Measurements from ENCODE around the gene PEX5L.
A peak's percentile ranks its signal among the peaks of the same experiment; 100 is the strongest.
"Not testable (repeated sequence)": the region's sequence is repeated elsewhere in the genome, so short reads cannot be mapped to it uniquely, and the experiment has no call there.

Gene PEX5L

GRCh38 chr3:180036671-180037455 lies at the start of gene PEX5L:
Gene PEX5L, minus strand, starts transcription at chr3:180036937. Its CDS starts 338 bp downstream, at chr3:180036599.
- in situ Hi-C loops (cut with MboI; ENCODE audit: low sequenced_read_pairs), result no loop called here
- Histone ChIP-seq H3K27me3 (ENCODE audit: low read depth) (peaks cover 40% of the 10 kb centered on the region), H3K4me1 (no peaks in the 10 kb centered on the region; the same call in 1 of the 2 replicates), H3K36me3 (replicated peaks) (no peaks in the 10 kb centered on the region), H3K9me3 (no peaks in the 10 kb centered on the region), H3K4me3 (peak within 1 kb of the TSS; percentile 28)
- DNase-seq (ENCODE audit: low spot score in 2 of 2), result peak; percentile 58 to 85

GRCh38 chr3:180085122-180085710 lies 48.5 kb upstream of the PEX5L start:
- Histone ChIP-seq H3K4me1 (no peaks in the 10 kb centered on the region), H3K4me3 (no peak overlapping the region), H3K36me3 (replicated peaks) (no peaks in the 10 kb centered on the region), H3K27me3 (ENCODE audit: low read depth) (no peaks in the 10 kb centered on the region), H3K9me3 (no peaks in the 10 kb centered on the region)
- in situ Hi-C loops (cut with MboI; ENCODE audit: low sequenced_read_pairs), result no loop called here
- no peak for DNase-seq (ENCODE audit: low spot score in 2 of 2)

- in situ Hi-C loops (cut with MboI; ENCODE audit: low sequenced_read_pairs), result no loop called here
- H3K27me3 ChIP-seq (ENCODE audit: low read depth), result no peaks in the 10 kb centered on the region
- H3K4me3 ChIP-seq, result no peak overlapping the region
Measured at GRCh38 chr3:180082699-180083098, 46.0 kb upstream of the PEX5L start.

GRCh38 chr3:180078592-180078991 lies 41.9 kb upstream of the PEX5L start:
- Histone ChIP-seq H3K9me3 (no peaks in the 10 kb centered on the region), H3K4me1 (no peaks in the 10 kb centered on the region), H3K4me3 (no peak overlapping the region), H3K27me3 (ENCODE audit: low read depth) (no peaks in the 10 kb centered on the region), H3K36me3 (replicated peaks) (no peaks in the 10 kb centered on the region)
- in situ Hi-C loops (cut with MboI; ENCODE audit: low sequenced_read_pairs), result no loop called here
- DNase-seq (ENCODE audit: low spot score in 2 of 2), result no peak

More at GRCh38 chr3:180082699-180083098, 46.0 kb upstream of the PEX5L start:
- DNase-seq (ENCODE audit: low spot score in 2 of 2), result no peak
- no peaks in the 10 kb centered on the region for H3K36me3 ChIP-seq (replicated peaks)
- no peaks in the 10 kb centered on the region for H3K4me1 ChIP-seq
- H3K9me3 ChIP-seq, result no peaks in the 10 kb centered on the region

GRCh38 chr3:180073561-180073960 lies 36.8 kb upstream of the PEX5L start:
- Histone ChIP-seq H3K9me3 (no peaks in the 10 kb centered on the region), H3K4me1 (no peaks in the 10 kb centered on the region), H3K27me3 (ENCODE audit: low read depth) (no peaks in the 10 kb centered on the region), H3K36me3 (replicated peaks) (no peaks in the 10 kb centered on the region), H3K4me3 (no peak overlapping the region)
- in situ Hi-C loops (cut with MboI; ENCODE audit: low sequenced_read_pairs), result no loop called here
- DNase-seq (ENCODE audit: low spot score in 2 of 2), result no peak

GRCh38 chr3:180072786-180073185 lies 36.0 kb upstream of the PEX5L start:
- Histone ChIP-seq H3K9me3 (no peaks in the 10 kb centered on the region), H3K27me3 (ENCODE audit: low read depth) (no peaks in the 10 kb centered on the region), H3K4me1 (no peaks in the 10 kb centered on the region), H3K36me3 (replicated peaks) (no peaks in the 10 kb centered on the region), H3K4me3 (no peak overlapping the region)
- in situ Hi-C loops (cut with MboI; ENCODE audit: low sequenced_read_pairs), result no loop called here
- peak in 1 of 2 experiments; percentile 16 for DNase-seq (ENCODE audit: low spot score in 2 of 2)

- DNase-seq (ENCODE audit: low spot score in 2 of 2), result no peak
- in situ Hi-C loops (cut with MboI; ENCODE audit: low sequenced_read_pairs), result no loop called here
Measured at GRCh38 chr3:180070925-180071324, 34.2 kb upstream of the PEX5L start.

GRCh38 chr3:180068023-180068422 lies 31.3 kb upstream of the PEX5L start:
- Histone ChIP-seq H3K9me3 (no peaks in the 10 kb centered on the region), H3K36me3 (replicated peaks) (no peaks in the 10 kb centered on the region), H3K27me3 (ENCODE audit: low read depth) (no peaks in the 10 kb centered on the region), H3K4me1 (no peaks in the 10 kb centered on the region), H3K4me3 (no peak overlapping the region)
- in situ Hi-C loops (cut with MboI; ENCODE audit: low sequenced_read_pairs), result no loop called here
- no peak for DNase-seq (ENCODE audit: low spot score in 2 of 2)

More at GRCh38 chr3:180070925-180071324, 34.2 kb upstream of the PEX5L start:
- Histone ChIP-seq H3K4me3 (no peak overlapping the region), H3K4me1 (no peaks in the 10 kb centered on the region), H3K27me3 (ENCODE audit: low read depth) (no peaks in the 10 kb centered on the region), H3K36me3 (replicated peaks) (no peaks in the 10 kb centered on the region), H3K9me3 (no peaks in the 10 kb centered on the region)

GRCh38 chr3:180066598-180066997 lies 29.9 kb upstream of the PEX5L start:
- Histone ChIP-seq H3K27me3 (ENCODE audit: low read depth) (no peaks in the 10 kb centered on the region), H3K36me3 (replicated peaks) (no peaks in the 10 kb centered on the region), H3K9me3 (no peaks in the 10 kb centered on the region), H3K4me1 (no peaks in the 10 kb centered on the region), H3K4me3 (no peak overlapping the region)
- no peak for DNase-seq (ENCODE audit: low spot score in 2 of 2)
- in situ Hi-C loops (cut with MboI; ENCODE audit: low sequenced_read_pairs), result no loop called here

- no peak for DNase-seq (ENCODE audit: low spot score in 2 of 2)
- Histone ChIP-seq H3K4me1 (no peaks in the 10 kb centered on the region), H3K4me3 (no peak overlapping the region), H3K9me3 (no peaks in the 10 kb centered on the region), H3K36me3 (replicated peaks) (no peaks in the 10 kb centered on the region), H3K27me3 (ENCODE audit: low read depth) (no peaks in the 10 kb centered on the region)
- in situ Hi-C loops (cut with MboI; ENCODE audit: low sequenced_read_pairs), result no loop called here
Measured at GRCh38 chr3:180063783-180064182, 27.0 kb upstream of the PEX5L start.

GRCh38 chr3:180062771-180063170 lies 26.0 kb upstream of the PEX5L start:
- Histone ChIP-seq H3K36me3 (replicated peaks) (no peaks in the 10 kb centered on the region), H3K9me3 (no peaks in the 10 kb centered on the region), H3K4me1 (no peaks in the 10 kb centered on the region), H3K27me3 (ENCODE audit: low read depth) (no peaks in the 10 kb centered on the region), H3K4me3 (no peak overlapping the region)
- no peak for DNase-seq (ENCODE audit: low spot score in 2 of 2)
- in situ Hi-C loops (cut with MboI; ENCODE audit: low sequenced_read_pairs), result no loop called here

GRCh38 chr3:180059356-180059755 lies 22.6 kb upstream of the PEX5L start:
- DNase-seq (ENCODE audit: low spot score in 2 of 2), result no peak
- Histone ChIP-seq H3K27me3 (ENCODE audit: low read depth) (no peaks in the 10 kb centered on the region), H3K9me3 (no peaks in the 10 kb centered on the region), H3K36me3 (replicated peaks) (no peaks in the 10 kb centered on the region), H3K4me1 (no peaks in the 10 kb centered on the region), H3K4me3 (no peak overlapping the region)
- in situ Hi-C loops (cut with MboI; ENCODE audit: low sequenced_read_pairs), result no loop called here

- in situ Hi-C loops (cut with MboI; ENCODE audit: low sequenced_read_pairs), result no loop called here
- H3K36me3 ChIP-seq (replicated peaks), result no peaks in the 10 kb centered on the region
- H3K27me3 ChIP-seq (ENCODE audit: low read depth), result no peaks in the 10 kb centered on the region
- no peaks in the 10 kb centered on the region for H3K9me3 ChIP-seq
- H3K4me1 ChIP-seq, result no peaks in the 10 kb centered on the region
- no peak for DNase-seq (ENCODE audit: low spot score in 2 of 2)
- no peak overlapping the region for H3K4me3 ChIP-seq
Measured at GRCh38 chr3:180058238-180058637, 21.5 kb upstream of the PEX5L start.

GRCh38 chr3:180055656-180056055 lies 18.9 kb upstream of the PEX5L start:
- in situ Hi-C loops (cut with MboI; ENCODE audit: low sequenced_read_pairs); H3K27me3 ChIP-seq (ENCODE audit: low read depth); H3K4me3 ChIP-seq; H3K4me1 ChIP-seq; H3K36me3 ChIP-seq (replicated peaks); H3K9me3 ChIP-seq; DNase-seq (ENCODE audit: low spot score in 2 of 2): not testable (repeated sequence)
